HepG2 (cell line): Measurements from ENCODE around the gene PITHD1. TPM values are rescaled to one million over a fixed set of nuclear protein-coding genes. Genes with fewer than 3 reads are reported as not detected.
A peak's percentile ranks its signal among the peaks of the same experiment; 100 is the strongest.

Experiments used
- ELF3 ChIP-seq: IDR thresholded peaks from 2 replicates; pipeline ENCODE4 v1.6.1; 2016; ENCODE audit warnings: missing genetic modification reagents, missing compliant biosample characterization
- FLYWCH1 ChIP-seq: sonication (generic); formaldehyde crosslinking; IDR thresholded peaks from 2 replicates; pipeline ENCODE4 v1.8.1; 2023; ENCODE audit warnings: mild to moderate bottlenecking, missing genetic modification reagents
- HBP1 ChIP-seq: IDR thresholded peaks from 2 replicates; pipeline ENCODE4 v1.6.1; 2016; ENCODE audit warnings: low read depth, control low read depth
- NCOA5 ChIP-seq: sonication (generic); formaldehyde crosslinking; IDR thresholded peaks from 2 replicates; pipeline ENCODE4 v1.4.0; 2020; ENCODE audit warnings: missing genetic modification reagents
- NFKB2 ChIP-seq: sonication (generic); formaldehyde crosslinking; IDR thresholded peaks from 2 replicates; pipeline ENCODE4 v1.4.0; 2020; ENCODE audit warnings: missing genetic modification reagents, borderline replicate concordance
- PAF1 ChIP-seq: IDR thresholded peaks from 2 replicates; pipeline ENCODE4 v1.6.1; 2016; ENCODE audit warnings: missing genetic modification reagents, missing compliant biosample characterization
- PHF21A ChIP-seq: sonication (generic); formaldehyde crosslinking; IDR thresholded peaks from 2 replicates; pipeline ENCODE4 v1.5.0; 2020; ENCODE audit warnings: mild to moderate bottlenecking, missing genetic modification reagents
- SYNCRIP ChIP-seq: fragments of 200-400 bp; formaldehyde crosslinking; IDR thresholded peaks from 2 replicates; pipeline ENCODE4 v1.6.1; 2018; ENCODE audit warnings: mild to moderate bottlenecking, low read depth, low read length; ENCODE audit not compliant: insufficient read depth
- ZC3H4 ChIP-seq: sonication (generic); formaldehyde crosslinking; IDR thresholded peaks from 2 replicates; pipeline ENCODE4 v1.4.0; 2020; ENCODE audit warnings: missing genetic modification reagents, borderline replicate concordance
- ZGPAT ChIP-seq: IDR thresholded peaks from 2 replicates; pipeline ENCODE4 v1.6.1; 2016; ENCODE audit warnings: mild to moderate bottlenecking
- ZNF274 ChIP-seq: sonication (generic); formaldehyde crosslinking; IDR thresholded peaks from 2 replicates; pipeline ENCODE4 v1.5.1; 2020; ENCODE audit warnings: mild to moderate bottlenecking, missing genetic modification reagents
- ZNF513 ChIP-seq: sonication (generic); formaldehyde crosslinking; conservative IDR thresholded peaks from 2 replicates; pipeline ENCODE4 v1.5.0; 2020; ENCODE audit warnings: missing genetic modification reagents
- ZNF605 ChIP-seq: sonication (generic); formaldehyde crosslinking; IDR thresholded peaks from 2 replicates; pipeline ENCODE4 v1.8.0; 2022; ENCODE audit warnings: mild to moderate bottlenecking, missing genetic modification reagents
- polyA plus RNA-seq, 8 experiments: library from polyadenylated mRNA; depleted of rRNA in 3 of 8; stranded (reverse) in 7 of 8; unstranded in 1 of 8; fragments of >200 nt; fragmentation: Illumina TruSeq in 4 of 8; extraction: Trizol in 4 of 8; gene quantifications; 2 replicates each; pipeline versions ENCODE4 v1.2.1 to v1.2.3, GENCODE V29; 2011 to 2016; ENCODE audit warnings: low read depth in 4 of 8, missing spikeins in 1 of 8, mixed read lengths in 1 of 8; ENCODE audit not compliant: insufficient read depth in 1 of 8
- total RNA-seq, 5 experiments: library from RNA; depleted of rRNA; stranded (reverse); fragments of >200 nt; fragmentation: Illumina TruSeq; extraction: Trizol; gene quantifications; 2 replicates each; pipeline ENCODE4 v1.2.3, GENCODE V29; 2016; ENCODE audit warnings: low read depth in 1 of 5
- TF ChIP-seq, protein P1 (sequence below): sonication (generic); formaldehyde crosslinking; IDR thresholded peaks from 2 replicates; pipeline ENCODE4 v1.5.0; 2020; ENCODE audit warnings: mild to moderate bottlenecking, missing genetic modification reagents

Gene PITHD1
- total and polyA plus RNA-seq, 2 of the 13 experiments (the other 11 are each of a cell fraction or from before 2014, with no cell fraction given): 28.0 to 37.3 TPM

GRCh38 chr1:23774174-23774880 lies 3.9 kb upstream of the PITHD1 start (continued):
- TF ChIP-seq FLYWCH1 (CRISPR knock-in tag) (no peak), ELF3 (CRISPR knock-in tag) (peak; percentile 56), ZGPAT (CRISPR knock-in tag) (peak; percentile 45; the same call in 1 of the 2 replicates), HBP1 (CRISPR knock-in tag) (no peak), SYNCRIP (no peak), NFKB2 (no peak), ZC3H4 (no peak), ZNF605 (CRISPR knock-in tag) (no peak), PHF21A (CRISPR knock-in tag) (no peak), PAF1 (CRISPR knock-in tag) (no peak), ZNF274 (CRISPR knock-in tag) (no peak), NCOA5 (no peak), ZNF513 (no peak)
- TF ChIP-seq, protein P1, sequence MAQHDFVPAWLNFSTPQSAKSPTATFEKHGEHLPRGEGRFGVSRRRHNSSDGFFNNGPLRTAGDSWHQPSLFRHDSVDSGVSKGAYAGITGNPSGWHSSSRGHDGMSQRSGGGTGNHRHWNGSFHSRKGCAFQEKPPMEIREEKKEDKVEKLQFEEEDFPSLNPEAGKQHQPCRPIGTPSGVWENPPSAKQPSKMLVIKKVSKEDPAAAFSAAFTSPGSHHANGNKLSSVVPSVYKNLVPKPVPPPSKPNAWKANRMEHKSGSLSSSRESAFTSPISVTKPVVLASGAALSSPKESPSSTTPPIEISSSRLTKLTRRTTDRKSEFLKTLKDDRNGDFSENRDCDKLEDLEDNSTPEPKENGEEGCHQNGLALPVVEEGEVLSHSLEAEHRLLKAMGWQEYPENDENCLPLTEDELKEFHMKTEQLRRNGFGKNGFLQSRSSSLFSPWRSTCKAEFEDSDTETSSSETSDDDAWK (CRISPR knock-in tag): no peak
